IMR-90 (cell line): ENCODE data around the gene KLRC3. TPM values are rescaled to one million over a fixed set of nuclear protein-coding genes. Genes with fewer than 3 reads are reported as not detected.
"Not testable (repeated sequence)": the region's sequence is repeated elsewhere in the genome, so short reads cannot be mapped to it uniquely, and the experiment has no call there.

Experiments
- ATAC-seq: fragments of 200-7000 bp; cut with Tn5 transposase; 2 replicates; pipeline ENCODE4 v1.9.1; 2020; ENCODE audit warnings: low read depth, mild to moderate bottlenecking, moderate library complexity
- BruUV-seq: library from RNA; stranded (reverse); fragments of 400-500 nt; replicated peaks from 2 replicates; lab custom pipeline; 2021; lab: Mats Ljungman, UMichigan
- CTCF ChIA-PET: fragments of 300-600 bp; formaldehyde crosslinking; extraction: SDS; loops from one replicate; lab custom pipeline; 2021; ENCODE audit warnings: antibody characterized with exemption; lab: Yijun Ruan, JAX
- POLR2A ChIA-PET: fragments of 300-600 bp; sonication (Branson Sonifier 250); formaldehyde crosslinking; loops from one replicate; lab custom pipeline; 2022; ENCODE audit warnings: antibody characterized with exemption; ENCODE audit not compliant: unreplicated experiment; lab: Charles Lee
- DNase-seq: peaks from one replicate; pipeline ENCODE4 v3.0.0; 2013
- H2AFZ ChIP-seq: replicated peaks from 2 replicates; pipeline ENCODE3; 2013; ENCODE audit warnings: low read length, mild to moderate bottlenecking; ENCODE audit not compliant: poor library complexity
- H2AK5ac ChIP-seq: 2 replicates; pipeline ENCODE4 v1.6.1; 2013; ENCODE audit warnings: low read depth, low read length, inconsistent platforms
- H2AK9ac ChIP-seq: replicated peaks from 2 replicates; pipeline ENCODE3; 2013; ENCODE audit warnings: mild to moderate bottlenecking, low read depth, low read length, moderate library complexity; ENCODE audit not compliant: poor library complexity
- H2BK120ac ChIP-seq: 2 replicates; pipeline ENCODE4 v1.6.1; 2013; ENCODE audit warnings: low read depth, low read length, inconsistent platforms
- H2BK15ac ChIP-seq: 3 replicates; pipeline ENCODE4 v1.6.1; 2013; ENCODE audit warnings: low read depth, low read length, inconsistent platforms
- H2BK20ac ChIP-seq: 2 replicates; pipeline ENCODE4 v1.6.1; 2013; ENCODE audit warnings: low read depth, mild to moderate bottlenecking, inconsistent platforms, low read length, moderate library complexity
- H2BK5ac ChIP-seq: 2 replicates; pipeline ENCODE4 v1.6.1; 2013; ENCODE audit warnings: mild to moderate bottlenecking, low read depth, low read length, inconsistent platforms; ENCODE audit not compliant: poor library complexity, severe bottlenecking
- H3K14ac ChIP-seq: replicated peaks from 2 replicates; pipeline ENCODE4 v1.6.1; 2013; ENCODE audit warnings: low read depth, low read length, inconsistent platforms
- H3K18ac ChIP-seq: 2 replicates; pipeline ENCODE4 v1.6.1; 2013; ENCODE audit warnings: low read depth, low read length, control low read depth
- H3K23ac ChIP-seq: 2 replicates; pipeline ENCODE4 v1.6.1; 2013; ENCODE audit warnings: low read depth, low read length, inconsistent platforms
- H3K27ac ChIP-seq: 2 replicates; pipeline ENCODE4 v1.5.1; 2013; ENCODE audit warnings: mild to moderate bottlenecking, control low read depth, low read length; ENCODE audit not compliant: insufficient read depth
- H3K27me3 ChIP-seq: 2 replicates; pipeline ENCODE4 v1.6.1; 2013; ENCODE audit warnings: low read length; ENCODE audit not compliant: control insufficient read depth, insufficient read depth
- H3K36me3 ChIP-seq: 2 replicates; pipeline ENCODE4 v1.6.1; 2013; ENCODE audit warnings: low read length, mixed read lengths; ENCODE audit not compliant: control insufficient read depth, insufficient read depth
- H3K4ac ChIP-seq: 2 replicates; pipeline ENCODE4 v1.6.1; 2013; ENCODE audit warnings: low read depth, low read length, inconsistent platforms
- H3K4me1 ChIP-seq: 2 replicates; pipeline ENCODE4 v1.6.1; 2013; ENCODE audit warnings: low read length, mixed read lengths; ENCODE audit not compliant: control insufficient read depth, insufficient read depth
- H3K4me2 ChIP-seq: 2 replicates; pipeline ENCODE4 v1.6.1; 2013; ENCODE audit warnings: low read depth, mild to moderate bottlenecking, control low read depth, low read length, moderate library complexity
- H3K4me3 ChIP-seq: 2 replicates; pipeline ENCODE4 v1.5.1; 2013; ENCODE audit warnings: low read depth, mild to moderate bottlenecking, control low read depth, low read length, moderate library complexity; ENCODE audit not compliant: insufficient read depth
- H3K56ac ChIP-seq: 2 replicates; pipeline ENCODE4 v1.6.1; 2013; ENCODE audit warnings: low read length, inconsistent platforms; ENCODE audit not compliant: insufficient read depth; ENCODE audit errors: extremely low read depth
- H3K79me1 ChIP-seq, 2 experiments: 2 replicates each; pipeline ENCODE4 v1.6.1; 2013; ENCODE audit warnings: low read length in 2 of 2, inconsistent platforms in 1 of 2, low read depth in 1 of 2
- H3K9ac ChIP-seq: 2 replicates; pipeline ENCODE4 v1.6.1; 2013; ENCODE audit warnings: low read depth, low read length, control low read depth
- H3K9me1 ChIP-seq: 2 replicates; pipeline ENCODE4 v1.6.1; 2013; ENCODE audit warnings: low read length, inconsistent platforms; ENCODE audit not compliant: insufficient read depth
- H3K9me3 ChIP-seq: 2 replicates; pipeline ENCODE4 v1.6.1; 2013; ENCODE audit warnings: low read length; ENCODE audit not compliant: control insufficient read depth, insufficient read depth
- H4K20me1 ChIP-seq: 2 replicates; pipeline ENCODE4 v1.6.1; 2013; ENCODE audit warnings: low read length, inconsistent platforms; ENCODE audit not compliant: insufficient read depth
- H4K5ac ChIP-seq: 2 replicates; pipeline ENCODE4 v1.6.1; 2013; ENCODE audit warnings: mild to moderate bottlenecking, low read depth, low read length, control low read depth
- H4K8ac ChIP-seq, 2 experiments: 2 replicates each; pipeline ENCODE4 v1.6.1; 2013; ENCODE audit warnings: low read depth in 2 of 2, low read length in 2 of 2, control low read depth in 1 of 2, inconsistent platforms in 1 of 2
- H4K91ac ChIP-seq: 2 replicates; pipeline ENCODE4 v1.6.1; 2013; ENCODE audit warnings: low read depth, low read length, inconsistent platforms; ENCODE audit not compliant: insufficient read depth
- WGBS, 2 experiments: methylation state at CpG; one replicate each; pipeline versions ENCODE4 v1.1.5 to v1.1.7; 2013; ENCODE audit warnings: missing lambda C conversion rate in 2 of 2; ENCODE audit not compliant: insufficient read length in 1 of 2; ENCODE audit errors: extremely low coverage in 2 of 2; 5-methylcytosine and 5-hydroxymethylcytosine counted together
- dilution Hi-C: fragments of 300-500 bp; cut with HindIII; formaldehyde crosslinking; loops from one replicate; pipeline ENCODE4 v1.14.3; 2018; ENCODE audit warnings: low sequenced_read_pairs; ENCODE audit not compliant: unreplicated experiment
- in situ Hi-C: fragments of 300-500 bp; cut with MboI; formaldehyde crosslinking; loops from 3 replicates; pipeline ENCODE4 v1.14.3; 2019; ENCODE audit warnings: low sequenced_read_pairs, inconsistent platforms, mixed read lengths
- intact Hi-C: fragments of 100-400 bp; cut with micrococcal nuclease; formaldehyde crosslinking; loops from 2 replicates; pipeline ENCODE4 v1.10.0; 2022
- polyA plus RNA-seq, 3 experiments: library from polyadenylated mRNA; depleted of rRNA; stranded (reverse); fragments of >200 nt; gene quantifications; 2 replicates each; pipeline ENCODE4 v1.2.3, GENCODE V29; 2012; ENCODE audit warnings: low replicate concordance in 1 of 3
- total RNA-seq: library from RNA; depleted of rRNA; stranded (reverse); fragments of >200 nt; gene quantifications from 2 replicates; pipeline ENCODE4 v1.2.3, GENCODE V29; 2012

KLRC3 gene
- total and polyA plus RNA-seq, 2 of the 4 experiments (the other 2 are of a cell fraction) = not detected

DNA sequence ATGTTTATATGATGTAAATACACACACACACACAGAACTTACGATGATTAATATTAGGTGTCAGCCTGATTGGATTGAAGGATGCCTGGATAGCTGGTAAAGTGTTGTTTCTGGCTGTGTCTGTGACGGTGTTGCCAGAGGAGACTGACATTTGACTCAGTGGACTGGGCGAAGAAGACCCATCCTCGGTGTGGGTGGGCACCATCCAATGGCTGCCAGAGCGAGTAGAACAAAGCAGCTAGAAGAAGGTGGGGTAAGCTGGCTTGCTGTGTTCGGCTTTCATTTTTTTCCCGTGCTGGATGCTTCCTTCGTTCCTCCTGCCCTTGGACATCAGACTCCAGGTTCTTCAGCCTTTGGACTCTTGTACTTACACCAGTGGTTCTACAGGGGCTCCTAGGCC, 20.7 kb upstream of the KLRC3 start:
- H3K4me2 ChIP-seq, H3K23ac ChIP-seq, ATAC-seq, H2BK20ac ChIP-seq, H3K56ac ChIP-seq, H3K4ac ChIP-seq, CTCF ChIA-PET, H3K18ac ChIP-seq, H4K5ac ChIP-seq, POLR2A ChIA-PET, BruUV-seq, H3K9ac ChIP-seq, H3K9me1 ChIP-seq, H2BK15ac ChIP-seq, H2AFZ ChIP-seq, H3K4me1 ChIP-seq, H4K20me1 ChIP-seq, H2BK120ac ChIP-seq, H2AK9ac ChIP-seq, in situ Hi-C loops, dilution Hi-C loops, H2AK5ac ChIP-seq, H3K4me3 ChIP-seq, H2BK5ac ChIP-seq, intact Hi-C loops, H3K9me3 ChIP-seq, H4K91ac ChIP-seq, H3K27ac ChIP-seq, H3K79me1 ChIP-seq, DNase-seq, H3K14ac ChIP-seq, H4K8ac ChIP-seq, H3K36me3 ChIP-seq, H3K27me3 ChIP-seq: not testable (repeated sequence)
- no CpG with 5 or more reads among the region's 8 CpGs for WGBS, 2 experiments

GRCh38 chr12:10439608-10440274, 19.3 kb upstream of the KLRC3 start:
- H2AK5ac ChIP-seq, H3K14ac ChIP-seq, H3K36me3 ChIP-seq, H3K9me3 ChIP-seq, H3K18ac ChIP-seq, H4K8ac ChIP-seq, H3K4me2 ChIP-seq, in situ Hi-C loops, CTCF ChIA-PET, intact Hi-C loops, H3K9ac ChIP-seq, H4K91ac ChIP-seq, H3K56ac ChIP-seq, H4K20me1 ChIP-seq, POLR2A ChIA-PET, H2BK15ac ChIP-seq, H3K27me3 ChIP-seq, H4K5ac ChIP-seq, H2BK20ac ChIP-seq, H3K27ac ChIP-seq, dilution Hi-C loops, H2BK5ac ChIP-seq, H3K4me1 ChIP-seq, BruUV-seq, H2AFZ ChIP-seq, H3K4ac ChIP-seq, H3K79me1 ChIP-seq, H2AK9ac ChIP-seq, DNase-seq, H3K23ac ChIP-seq, H3K4me3 ChIP-seq, H2BK120ac ChIP-seq, H3K9me1 ChIP-seq: not testable (repeated sequence)
- ATAC-seq = peak; percentile 57; the same call in 1 of the 2 replicates
- no CpG with 5 or more reads among the region's 2 CpGs for WGBS, 2 experiments
